ENCODE measurements around the gene CAMK2A. TPM values are rescaled to one million over a fixed set of nuclear protein-coding genes. Genes with fewer than 3 reads are reported as not detected.

The CAMK2A gene
- total and polyA plus RNA-seq, 4 donors, result 0.31 to 2.7 (median 1.0) TPM

GRCh38 chr5:150297934-150298595 is 8.5 kb upstream of the CAMK2A start:
- no peak for TF ChIP-seq CTCF (IDR thresholded peaks at IDR 0.05; ENCODE audit: control extremely low read depth, extremely low read depth)
- no peak overlapping the region for H3K9ac ChIP-seq (ENCODE audit: insufficient read depth in 1 of 2, low read length in 2 of 2)

GRCh38 chr5:150297236-150297890 is 7.8 kb upstream of the CAMK2A start:
- no peaks in the 10 kb centered on the region for H3K27me3 ChIP-seq (ENCODE audit: control insufficient read depth in 3 of 3, insufficient read depth in 3 of 3, low read length in 2 of 3)
- ATAC-seq (ENCODE audit: insufficient read depth, low FRiP score) (no peak), DNase-seq (no peak)
- peaks cover 0 to 62% (median 9%) of the 10 kb centered on the region in 5 donors for H3K4me1 ChIP-seq (ENCODE audit: control insufficient read depth in 5 of 5, insufficient read depth in 5 of 5, low read length in 5 of 5)
- no peak for TF ChIP-seq CTCF (IDR thresholded peaks at IDR 0.05; ENCODE audit: control extremely low read depth, extremely low read depth)
- WGBS, 2 donors, result 95 to 97% methylated on average over 36 of the region's 36 CpGs
- H3K27ac ChIP-seq (ENCODE audit: low read depth in 1 of 2, low read length in 1 of 2), result no peak overlapping the region
- H3K4me3 ChIP-seq, result no peak overlapping the region
- no peaks in the 10 kb centered on the region for H3K9me3 ChIP-seq (ENCODE audit: control insufficient read depth in 4 of 4, insufficient read depth in 3 of 4, low read length in 3 of 4)
- H3K36me3 ChIP-seq (ENCODE audit: control insufficient read depth in 4 of 4, insufficient read depth in 4 of 4, low read length in 4 of 4), result peaks cover 0 to 11% (median 0%) of the 10 kb centered on the region in 4 donors
- H3K9ac ChIP-seq (ENCODE audit: insufficient read depth in 1 of 2, low read length in 2 of 2), result no peak overlapping the region

More at GRCh38 chr5:150297934-150298595, 8.5 kb upstream of the CAMK2A start:
- no peak overlapping the region for H3K4me3 ChIP-seq
- ATAC-seq (ENCODE audit: insufficient read depth, low FRiP score) (no peak), DNase-seq (no peak)
- WGBS, 2 donors, result 95 to 97% methylated on average over 31 of the region's 31 CpGs
- no peaks in the 10 kb centered on the region for H3K9me3 ChIP-seq (ENCODE audit: control insufficient read depth in 4 of 4, insufficient read depth in 3 of 4, low read length in 3 of 4)
- H3K27ac ChIP-seq (ENCODE audit: low read depth in 1 of 2, low read length in 1 of 2), result peak overlapping the region in 1 of 2 donors; percentile 28
- H3K27me3 ChIP-seq (ENCODE audit: control insufficient read depth in 3 of 3, insufficient read depth in 3 of 3, low read length in 2 of 3), result no peaks in the 10 kb centered on the region
- H3K4me1 ChIP-seq (ENCODE audit: control insufficient read depth in 5 of 5, insufficient read depth in 5 of 5, low read length in 5 of 5), result peaks cover 0 to 60% (median 10%) of the 10 kb centered on the region in 5 donors
- H3K36me3 ChIP-seq (ENCODE audit: control insufficient read depth in 4 of 4, insufficient read depth in 4 of 4, low read length in 4 of 4), result peaks cover 0 to 11% (median 0%) of the 10 kb centered on the region in 4 donors

- no peak for TF ChIP-seq CTCF (IDR thresholded peaks at IDR 0.05; ENCODE audit: control extremely low read depth, extremely low read depth)
- ATAC-seq (ENCODE audit: insufficient read depth, low FRiP score) (no peak), DNase-seq (no peak)
- Histone ChIP-seq H3K9ac (ENCODE audit: insufficient read depth in 1 of 2, low read length in 2 of 2) (no peak overlapping the region), H3K27ac (ENCODE audit: low read depth in 1 of 2, low read length in 1 of 2) (no peak overlapping the region), H3K36me3 (ENCODE audit: control insufficient read depth in 4 of 4, insufficient read depth in 4 of 4, low read length in 4 of 4) (peaks cover 0 to 11% (median 0%) of the 10 kb centered on the region in 4 donors), H3K4me1 (ENCODE audit: control insufficient read depth in 5 of 5, insufficient read depth in 5 of 5, low read length in 5 of 5) (peaks cover 0 to 62% (median 9%) of the 10 kb centered on the region in 5 donors), H3K4me3 (no peak overlapping the region), H3K27me3 (ENCODE audit: control insufficient read depth in 3 of 3, insufficient read depth in 3 of 3, low read length in 2 of 3) (no peaks in the 10 kb centered on the region), H3K9me3 (ENCODE audit: control insufficient read depth in 4 of 4, insufficient read depth in 3 of 4, low read length in 3 of 4) (no peaks in the 10 kb centered on the region)
- WGBS, 2 donors, result 89 to 91% methylated on average over 7 of the region's 7 CpGs
Measured at GRCh38 chr5:150296496-150296895, 6.9 kb upstream of the CAMK2A start.
